ENCODE results near the gene ZNF543. TPM values are rescaled to one million over a fixed set of nuclear protein-coding genes. Genes with fewer than 3 reads are reported as not detected.

Gene ZNF543
- total and polyA plus RNA-seq, 2 of the 4 experiments (the other 2 are of a cell fraction): 1.8 to 9.0 TPM

DNA sequence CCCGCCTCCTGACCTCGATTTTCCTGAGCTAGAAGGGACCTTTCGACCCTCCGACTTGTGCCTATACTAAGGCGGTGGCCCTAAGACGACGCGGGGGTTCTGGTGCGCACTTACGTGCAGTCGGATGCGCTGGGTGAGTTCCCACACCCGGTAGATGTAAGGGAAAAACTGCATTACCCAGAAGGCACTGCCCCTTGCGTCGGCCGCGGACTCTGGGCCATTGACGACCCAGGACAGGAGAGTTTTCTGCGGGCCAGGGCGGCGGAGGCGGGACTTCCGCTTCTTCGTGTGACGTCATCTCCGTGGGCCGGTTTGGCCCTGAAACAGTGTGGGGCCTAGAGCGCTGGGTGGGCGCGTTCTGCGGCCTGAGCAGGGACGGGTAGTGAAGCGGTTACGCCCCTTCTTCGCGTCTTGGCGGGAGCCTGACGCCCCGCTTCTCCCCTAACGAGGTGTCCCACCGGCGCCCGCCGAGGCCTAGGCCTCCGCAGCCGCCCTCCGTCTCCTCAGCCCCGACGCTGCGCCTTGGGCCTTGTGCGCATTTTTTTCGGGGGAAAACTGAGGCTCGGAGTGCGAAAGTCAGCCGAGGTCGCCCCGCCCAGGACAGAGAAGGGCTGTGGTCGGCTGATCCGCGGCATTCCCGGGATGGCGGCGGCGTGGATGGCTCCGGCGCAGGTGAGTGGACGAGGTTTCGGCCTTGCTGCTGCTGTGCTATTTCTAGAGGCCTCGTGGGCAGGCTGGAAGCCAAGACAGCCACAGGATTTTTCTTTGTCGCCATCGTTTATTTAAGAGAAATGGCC, 39.9 kb upstream of the ZNF543 start, which contains the start of gene ZNF460:
ZNF460 (plus strand) TSS at position 321 of the 797 bp plus-strand sequence; CDS start at position 643, 322 bp downstream.
- WGBS, 2 experiments (ENCODE audit: extremely low coverage in 2 of 2, insufficient read length in 1 of 2): 0% methylated on average over 34 of the region's 71 CpGs; no CpG with 5 or more reads in 1 of the 2 experiments
- Histone ChIP-seq H3K9ac (ENCODE audit: low read depth, low read length) (peak within 1 kb of the TSS; percentile 99), H2AFZ (replicated peaks; ENCODE audit: low read length, poor library complexity) (peak within 1 kb of the TSS; percentile 97), H3K4ac (ENCODE audit: low read depth, low read length) (peak within 1 kb of the TSS; percentile 99), H2AK5ac (ENCODE audit: low read depth, low read length) (peak within 1 kb of the TSS; percentile 95), H3K18ac (ENCODE audit: low read depth, low read length) (peak within 1 kb of the TSS; percentile 91), H3K36me3 (ENCODE audit: control insufficient read depth, insufficient read depth, low read length) (peaks cover 19% of the 10 kb centered on the region), H3K14ac (replicated peaks; ENCODE audit: low read depth, low read length) (peak within 1 kb of the TSS; percentile 100), H3K27me3 (ENCODE audit: control insufficient read depth, insufficient read depth, low read length) (no peaks in the 10 kb centered on the region), H3K27ac (ENCODE audit: insufficient read depth, low read length) (peak within 1 kb of the TSS; percentile 93), H3K4me3 (ENCODE audit: insufficient read depth, low read depth, low read length) (peak within 1 kb of the TSS; percentile 57), H3K79me1 (ENCODE audit: low read depth in 1 of 2, low read length in 2 of 2) (peaks cover under 1 to 47% of the 10 kb centered on the region in 2 experiments; a peak in 3 of 4 replicates), H3K9me1 (ENCODE audit: insufficient read depth, low read length) (peaks cover 14% of the 10 kb centered on the region), H2BK5ac (ENCODE audit: low read depth, low read length, poor library complexity, severe bottlenecking) (peak within 1 kb of the TSS; percentile 92), H4K5ac (ENCODE audit: low read depth, low read length) (peak within 1 kb of the TSS; percentile 90), H2BK20ac (ENCODE audit: low read depth, low read length) (peak within 1 kb of the TSS; percentile 87; the same call in 1 of the 2 replicates), H3K4me2 (ENCODE audit: low read depth, low read length) (peak within 1 kb of the TSS; percentile 100), H4K8ac (ENCODE audit: low read depth in 2 of 2, low read length in 2 of 2) (peak within 1 kb of the TSS; percentile 86 to 100), H3K23ac (ENCODE audit: low read depth, low read length) (peak within 1 kb of the TSS; percentile 99), H4K91ac (ENCODE audit: insufficient read depth, low read depth, low read length) (peak within 1 kb of the TSS; percentile 98), H2BK120ac (ENCODE audit: low read depth, low read length) (peak within 1 kb of the TSS; percentile 92), H3K9me3 (ENCODE audit: control insufficient read depth, insufficient read depth, low read length) (no peaks in the 10 kb centered on the region), H3K56ac (ENCODE audit: extremely low read depth, insufficient read depth, low read length) (peak within 1 kb of the TSS; percentile 98), H2BK15ac (ENCODE audit: low read depth, low read length) (peak within 1 kb of the TSS; percentile 85), H3K4me1 (ENCODE audit: control insufficient read depth, insufficient read depth, low read length) (peaks cover 5% of the 10 kb centered on the region), H2AK9ac (replicated peaks; ENCODE audit: low read depth, low read length, poor library complexity) (peak within 1 kb of the TSS; percentile 99), H4K20me1 (ENCODE audit: insufficient read depth, low read length) (peaks cover 40% of the 10 kb centered on the region)
- ChIA-PET POLR2A (ENCODE audit: unreplicated experiment) (no interaction called here), CTCF (no interaction called here)
- in situ Hi-C loops (cut with MboI; ENCODE audit: low sequenced_read_pairs): no loop called here
- ATAC-seq (ENCODE audit: low read depth) (peak; percentile 96), DNase-seq (peak; percentile 97)
- intact Hi-C loops (cut with micrococcal nuclease): loop anchor here (1.0 to 10.0 kb wide), 2 partner anchors 40 to 176 kb away; partner anchors contain the start of gene ZNF805
- BruUV-seq (replicated peaks): no TSS peak
- dilution Hi-C loops (cut with HindIII; ENCODE audit: low sequenced_read_pairs, unreplicated experiment): no loop called here
- TF ChIP-seq POLR2A (IDR thresholded peaks at IDR 0.05; ENCODE audit: low read depth, low read length): peak; percentile 91
- no peak for TF ChIP-seq SMC3 (IDR thresholded peaks at IDR 0.05; ENCODE audit: low read depth, low read length)
- no peak; the same call in 1 of the 2 replicates for TF ChIP-seq FOS (IDR thresholded peaks at IDR 0.05; ENCODE audit: low read depth, low read length)
- TF ChIP-seq MAZ (IDR thresholded peaks at IDR 0.05; ENCODE audit: borderline replicate concordance, low read depth, low read length): peak; percentile 56; the same call in 1 of the 2 replicates
- TF ChIP-seq MXI1 (IDR thresholded peaks at IDR 0.05; ENCODE audit: borderline replicate concordance, low read depth, low read length): peak; percentile 68; the same call in 1 of the 2 replicates
- no peak for TF ChIP-seq CEBPB (IDR thresholded peaks at IDR 0.05; ENCODE audit: low read depth, low read length)
- TF ChIP-seq, protein P1, sequence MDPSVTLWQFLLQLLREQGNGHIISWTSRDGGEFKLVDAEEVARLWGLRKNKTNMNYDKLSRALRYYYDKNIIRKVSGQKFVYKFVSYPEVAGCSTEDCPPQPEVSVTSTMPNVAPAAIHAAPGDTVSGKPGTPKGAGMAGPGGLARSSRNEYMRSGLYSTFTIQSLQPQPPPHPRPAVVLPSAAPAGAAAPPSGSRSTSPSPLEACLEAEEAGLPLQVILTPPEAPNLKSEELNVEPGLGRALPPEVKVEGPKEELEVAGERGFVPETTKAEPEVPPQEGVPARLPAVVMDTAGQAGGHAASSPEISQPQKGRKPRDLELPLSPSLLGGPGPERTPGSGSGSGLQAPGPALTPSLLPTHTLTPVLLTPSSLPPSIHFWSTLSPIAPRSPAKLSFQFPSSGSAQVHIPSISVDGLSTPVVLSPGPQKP (IDR thresholded peaks at IDR 0.05; ENCODE audit: borderline replicate concordance, low read depth, low read length): no peak
- 0 out of 2 replicates have a peak, but pooled peaks have one; percentile 20 for TF ChIP-seq BHLHE40 (IDR thresholded peaks at IDR 0.05; ENCODE audit: low read depth, low read length)
- no peak for TF ChIP-seq NFE2L2 (IDR thresholded peaks at IDR 0.05; ENCODE audit: low read depth, low read length)
- TF ChIP-seq RAD21 (IDR thresholded peaks at IDR 0.05; ENCODE audit: low read length): peak; percentile 8; the same call in 1 of the 2 replicates
- TF ChIP-seq, protein P2, sequence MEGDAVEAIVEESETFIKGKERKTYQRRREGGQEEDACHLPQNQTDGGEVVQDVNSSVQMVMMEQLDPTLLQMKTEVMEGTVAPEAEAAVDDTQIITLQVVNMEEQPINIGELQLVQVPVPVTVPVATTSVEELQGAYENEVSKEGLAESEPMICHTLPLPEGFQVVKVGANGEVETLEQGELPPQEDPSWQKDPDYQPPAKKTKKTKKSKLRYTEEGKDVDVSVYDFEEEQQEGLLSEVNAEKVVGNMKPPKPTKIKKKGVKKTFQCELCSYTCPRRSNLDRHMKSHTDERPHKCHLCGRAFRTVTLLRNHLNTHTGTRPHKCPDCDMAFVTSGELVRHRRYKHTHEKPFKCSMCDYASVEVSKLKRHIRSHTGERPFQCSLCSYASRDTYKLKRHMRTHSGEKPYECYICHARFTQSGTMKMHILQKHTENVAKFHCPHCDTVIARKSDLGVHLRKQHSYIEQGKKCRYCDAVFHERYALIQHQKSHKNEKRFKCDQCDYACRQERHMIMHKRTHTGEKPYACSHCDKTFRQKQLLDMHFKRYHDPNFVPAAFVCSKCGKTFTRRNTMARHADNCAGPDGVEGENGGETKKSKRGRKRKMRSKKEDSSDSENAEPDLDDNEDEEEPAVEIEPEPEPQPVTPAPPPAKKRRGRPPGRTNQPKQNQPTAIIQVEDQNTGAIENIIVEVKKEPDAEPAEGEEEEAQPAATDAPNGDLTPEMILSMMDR (conservative IDR thresholded peaks at IDR 0.05; ENCODE audit: low read depth, low read length): no peak
- peak; percentile 17 for TF ChIP-seq CHD1 (IDR thresholded peaks at IDR 0.05; ENCODE audit: low read depth, low read length)
- TF ChIP-seq RFX5 (IDR thresholded peaks at IDR 0.05; ENCODE audit: low read depth, low read length): no peak
- no peak for TF ChIP-seq MAFK (IDR thresholded peaks at IDR 0.05; ENCODE audit: low read depth, low read length)
- TF ChIP-seq RCOR1 (IDR thresholded peaks at IDR 0.05; ENCODE audit: insufficient replicate concordance, low read length): no peak
